HepG2 (cell line): ENCODE results near the gene CLNS1A. TPM values are rescaled to one million over a fixed set of nuclear protein-coding genes. Genes with fewer than 3 reads are reported as not detected.

Source experiments
- ATAC-seq: fragments of 200-7000 bp; cut with Tn5 transposase; 3 replicates; pipeline ENCODE4 v1.9.1; 2020; ENCODE audit warnings: mild to moderate bottlenecking, moderate library complexity
- BruUV-seq: library from RNA; stranded (reverse); fragments of 400-500 nt; replicated peaks from 2 replicates; lab custom pipeline; 2021; lab: Mats Ljungman, UMichigan
- CTCF ChIA-PET: fragments of 300-600 bp; formaldehyde crosslinking; extraction: SDS; loops from one replicate; lab custom pipeline; 2021; ENCODE audit warnings: low total read pairs, inconsistent platforms, low intra/inter-chr PET ratio; lab: Yijun Ruan, JAX
- POLR2A ChIA-PET: fragments of 350-600 bp; sonication (Branson Sonifier 250); formaldehyde crosslinking; loops from one replicate; lab custom pipeline; 2020; ENCODE audit warnings: antibody characterized with exemption, inconsistent platforms; lab: Yijun Ruan, JAX
- DNase-seq: peaks from one replicate; pipeline ENCODE4 v3.0.0-alpha.2; 2015; ENCODE audit warnings: low spot score
- FAIRE-seq: peaks from 3 replicates; lab custom pipeline; 2011; peaks lifted over from hg19 to GRCh38; lab: Jason Lieb, UNC
- H2AFZ ChIP-seq: one replicate; pipeline ENCODE4 v1.6.1; 2011; ENCODE audit warnings: low read length, inconsistent platforms
- H3K27ac ChIP-seq: fragments of 300-600 bp; 3 replicates; pipeline ENCODE4 v1.8.0; 2011; ENCODE audit warnings: mixed run types, mild to moderate bottlenecking, mixed read lengths, low read length, inconsistent platforms; ENCODE audit not compliant: insufficient read depth; ENCODE audit errors: extremely low read length
- H3K27me3 ChIP-seq, 2 experiments: fragments of 200-600 bp in 1 of 2; 2 replicates in 1 of 2; 3 replicates in 1 of 2; pipeline versions ENCODE4 v1.6.0 to v1.8.0; 2011; ENCODE audit warnings: low read length in 2 of 2, mild to moderate bottlenecking in 2 of 2, moderate library complexity in 2 of 2, inconsistent platforms in 1 of 2; ENCODE audit not compliant: insufficient read depth in 2 of 2, control insufficient read depth in 1 of 2
- H3K36me3 ChIP-seq, 2 experiments: fragments of 200-600 bp in 1 of 2; replicated peaks in 1 of 2; 2 replicates in 1 of 2; 3 replicates in 1 of 2; pipeline versions ENCODE4 v1.5.1 to v1.8.0; 2011; ENCODE audit warnings: low read length in 2 of 2, inconsistent platforms in 1 of 2; ENCODE audit not compliant: insufficient read depth in 2 of 2, control insufficient read depth in 1 of 2
- H3K4me1 ChIP-seq: 2 replicates; pipeline ENCODE4 v1.5.1; 2012; ENCODE audit warnings: low read length, inconsistent platforms; ENCODE audit not compliant: insufficient read depth
- H3K4me2 ChIP-seq: 2 replicates; pipeline ENCODE4 v1.6.0; 2011; ENCODE audit warnings: low read depth, low read length, inconsistent platforms
- H3K4me3 ChIP-seq, 3 experiments: fragments of 200-600 bp in 1 of 3; sonication (generic), shearing (Covaris generic) in 1 of 3; replicated peaks in 1 of 3; 2 replicates each; pipeline ENCODE4 v1.5.1; 2011 to 2016; ENCODE audit warnings: low read length in 3 of 3, inconsistent platforms in 2 of 3, low read depth in 2 of 3, mild to moderate bottlenecking in 2 of 3, control low read depth in 1 of 3, mixed read lengths in 1 of 3; ENCODE audit not compliant: insufficient read depth in 1 of 3
- H3K79me2 ChIP-seq: one replicate; pipeline ENCODE4 v1.6.1; 2011; ENCODE audit warnings: low read length, inconsistent platforms; ENCODE audit not compliant: insufficient read depth
- H3K9ac ChIP-seq: 2 replicates; pipeline ENCODE4 v1.6.0; 2011; ENCODE audit warnings: mild to moderate bottlenecking, low read depth, low read length, inconsistent platforms; ENCODE audit not compliant: insufficient read depth
- H3K9me3 ChIP-seq: 2 replicates; pipeline ENCODE4 v1.5.1; 2012; ENCODE audit warnings: mild to moderate bottlenecking, low read length
- H4K20me1 ChIP-seq: 2 replicates; pipeline ENCODE4 v1.6.0; 2011; ENCODE audit warnings: inconsistent platforms, mild to moderate bottlenecking, low read length, moderate library complexity; ENCODE audit not compliant: insufficient read depth
- ARNT2 ChIP-seq: sonication (generic); formaldehyde crosslinking; IDR thresholded peaks from 2 replicates; pipeline ENCODE4 v1.8.0; 2022; ENCODE audit warnings: mild to moderate bottlenecking, low read depth, missing genetic modification reagents, moderate library complexity
- HMGA1 ChIP-seq: sonication (generic); formaldehyde crosslinking; conservative IDR thresholded peaks from 2 replicates; pipeline ENCODE4 v1.4.0; 2020; ENCODE audit warnings: missing genetic modification reagents
- KMT2B ChIP-seq: IDR thresholded peaks from 2 replicates; pipeline ENCODE4 v1.6.1; 2016; ENCODE audit warnings: missing genetic modification reagents, missing compliant biosample characterization
- MATR3 ChIP-seq: sonication (generic); formaldehyde crosslinking; IDR thresholded peaks from 2 replicates; pipeline ENCODE4 v1.4.0; 2020; ENCODE audit warnings: missing genetic modification reagents
- MIER2 ChIP-seq: IDR thresholded peaks from 2 replicates; pipeline ENCODE4 v1.6.1; 2016; ENCODE audit warnings: missing biosample characterization, missing genetic modification reagents
- PAF1 ChIP-seq: IDR thresholded peaks from 2 replicates; pipeline ENCODE4 v1.6.1; 2016; ENCODE audit warnings: missing genetic modification reagents, missing compliant biosample characterization
- POLR2AphosphoS5 ChIP-seq: IDR thresholded peaks from 2 replicates; pipeline ENCODE4 v1.6.1; 2012; ENCODE audit warnings: low read depth, low read length
- SMAD9 ChIP-seq: sonication (generic); formaldehyde crosslinking; IDR thresholded peaks from 2 replicates; pipeline ENCODE4 v1.5.1; 2020; ENCODE audit warnings: mild to moderate bottlenecking, missing genetic modification reagents
- SP4 ChIP-seq: sonication (generic); formaldehyde crosslinking; IDR thresholded peaks from 2 replicates; pipeline ENCODE4 v1.8.1; 2023; ENCODE audit warnings: mild to moderate bottlenecking, missing genetic modification reagents
- TCF7L2 ChIP-seq: IDR thresholded peaks from 2 replicates; pipeline ENCODE4 v1.6.1; 2011; ENCODE audit warnings: mild to moderate bottlenecking, low read depth, low read length, moderate library complexity
- ZNF326 ChIP-seq: sonication (generic); formaldehyde crosslinking; IDR thresholded peaks from 2 replicates; pipeline ENCODE4 v1.4.0; 2020; ENCODE audit warnings: missing genetic modification reagents, borderline replicate concordance
- ZNF44 ChIP-seq: sonication (generic); formaldehyde crosslinking; IDR thresholded peaks from 2 replicates; pipeline ENCODE4 v1.5.1; 2020; ENCODE audit warnings: mild to moderate bottlenecking, missing genetic modification reagents
- WGBS: methylation state at CpG from one replicate; pipeline ENCODE4 v1.1.6; 2017; ENCODE audit warnings: low lambda C conversion rate; 5-methylcytosine and 5-hydroxymethylcytosine counted together
- in situ Hi-C: cut with HindIII; loops from 2 replicates; pipeline ENCODE4 v1.10.0; 2017; ENCODE audit warnings: low pct_unique_long_range_greater_than_20kb; ENCODE audit not compliant: extremely low pct_ligation_motif_present
- intact Hi-C: fragments of 100-400 bp; cut with micrococcal nuclease; formaldehyde crosslinking; loops from one replicate; pipeline ENCODE4 v1.10.0; 2022; ENCODE audit not compliant: unreplicated experiment
- polyA plus RNA-seq, 8 experiments: library from polyadenylated mRNA; depleted of rRNA in 3 of 8; stranded (reverse) in 7 of 8; unstranded in 1 of 8; fragments of >200 nt; fragmentation: Illumina TruSeq in 4 of 8; extraction: Trizol in 4 of 8; gene quantifications; 2 replicates each; pipeline versions ENCODE4 v1.2.1 to v1.2.3, GENCODE V29; 2011 to 2016; ENCODE audit warnings: low read depth in 4 of 8, missing spikeins in 1 of 8, mixed read lengths in 1 of 8; ENCODE audit not compliant: insufficient read depth in 1 of 8
- total RNA-seq, 5 experiments: library from RNA; depleted of rRNA; stranded (reverse); fragments of >200 nt; fragmentation: Illumina TruSeq; extraction: Trizol; gene quantifications; 2 replicates each; pipeline ENCODE4 v1.2.3, GENCODE V29; 2016; ENCODE audit warnings: low read depth in 1 of 5
- TF ChIP-seq, protein P1 (sequence below), 2 experiments: fragments of 450-650 bp in 1 of 2; sonication (generic) in 1 of 2; formaldehyde crosslinking; IDR thresholded peaks; 2 replicates each; pipeline versions ENCODE4 v1.5.0 to v1.8.0; 2020 to 2022; ENCODE audit warnings: mild to moderate bottlenecking in 1 of 2, missing genetic modification reagents in 1 of 2
- TF ChIP-seq, protein P2 (sequence below), 2 experiments: sonication (generic) in 1 of 2; formaldehyde crosslinking in 1 of 2; IDR thresholded peaks; 2 replicates each; pipeline versions ENCODE4 v1.5.1 to v1.6.1; 2011 to 2020; ENCODE audit warnings: borderline replicate concordance in 1 of 2, low read depth in 1 of 2, low read length in 1 of 2, mild to moderate bottlenecking in 1 of 2, missing genetic modification reagents in 1 of 2, moderate library complexity in 1 of 2
- TF ChIP-seq, protein P3 (sequence below): sonication (generic); formaldehyde crosslinking; IDR thresholded peaks from 2 replicates; pipeline ENCODE4 v1.4.0; 2020; ENCODE audit warnings: missing genetic modification reagents, borderline replicate concordance
- TF ChIP-seq, protein P4 (sequence below): IDR thresholded peaks from 2 replicates; pipeline ENCODE4 v1.6.1; 2016; ENCODE audit warnings: missing biosample characterization, missing genetic modification reagents, low read depth

Gene CLNS1A
- total and polyA plus RNA-seq, 2 of the 13 experiments (the other 11 are each of a cell fraction or from before 2014, with no cell fraction given), result 158 to 219 TPM

DNA sequence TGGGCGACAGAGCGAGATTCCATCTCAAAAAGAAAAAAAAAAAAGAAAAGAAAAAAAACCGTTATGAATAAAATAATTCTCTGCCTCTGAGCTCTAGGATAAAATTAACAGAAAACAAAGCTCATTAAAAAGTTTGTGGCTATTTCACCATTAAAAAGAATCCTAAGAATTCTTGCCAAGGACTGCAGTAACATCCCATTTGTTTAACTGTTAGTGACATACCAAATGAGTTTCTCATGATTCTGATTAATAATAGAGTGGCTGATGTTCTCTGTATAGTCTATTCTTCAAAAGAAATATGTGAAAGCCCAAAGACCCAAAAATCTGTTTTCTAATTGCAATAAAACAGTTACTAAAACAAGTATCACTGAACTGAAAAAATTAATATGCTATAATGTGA lies 19.7 kb downstream of the CLNS1A start:
- WGBS, result 96% methylated on average over 3 of the region's 3 CpGs
- no peaks in the 10 kb centered on the region for H3K27me3 ChIP-seq
- H3K4me2 ChIP-seq, result no peak overlapping the region
- DNase-seq (no peak), FAIRE-seq (no peak), ATAC-seq (no peak)
- H3K27ac ChIP-seq, result no peak overlapping the region
- H3K36me3 ChIP-seq, result peaks cover 10 to 61% of the 10 kb centered on the region in 2 experiments
- no peaks in the 10 kb centered on the region for H3K9me3 ChIP-seq
- no peak overlapping the region for H3K4me3 ChIP-seq
- H3K4me1 ChIP-seq, result no peaks in the 10 kb centered on the region
- ChIA-PET POLR2A (no interaction called here), CTCF (no interaction called here)
- in situ Hi-C loops, result no loop called here
- H3K79me2 ChIP-seq, result no peaks in the 10 kb centered on the region
- BruUV-seq, result TSS peak; percentile 13
- no peaks in the 10 kb centered on the region for H4K20me1 ChIP-seq
- intact Hi-C loops, result loop anchor here (5.0 kb wide), 1 partner anchor 421 kb away; no protein-coding TSS in a partner anchor
- no peak overlapping the region for H2AFZ ChIP-seq
- no peak overlapping the region for H3K9ac ChIP-seq
- TF ChIP-seq, protein P1, sequence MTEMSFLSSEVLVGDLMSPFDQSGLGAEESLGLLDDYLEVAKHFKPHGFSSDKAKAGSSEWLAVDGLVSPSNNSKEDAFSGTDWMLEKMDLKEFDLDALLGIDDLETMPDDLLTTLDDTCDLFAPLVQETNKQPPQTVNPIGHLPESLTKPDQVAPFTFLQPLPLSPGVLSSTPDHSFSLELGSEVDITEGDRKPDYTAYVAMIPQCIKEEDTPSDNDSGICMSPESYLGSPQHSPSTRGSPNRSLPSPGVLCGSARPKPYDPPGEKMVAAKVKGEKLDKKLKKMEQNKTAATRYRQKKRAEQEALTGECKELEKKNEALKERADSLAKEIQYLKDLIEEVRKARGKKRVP (CRISPR knock-in tag; IDR thresholded peaks at IDR 0.05), result no peak
- TF ChIP-seq PAF1 (CRISPR knock-in tag) (no peak), KMT2B (CRISPR knock-in tag) (no peak), POLR2AphosphoS5 (no peak), SMAD9 (no peak), MATR3 (CRISPR knock-in tag) (no peak), ZNF44 (CRISPR knock-in tag) (no peak), SP4 (CRISPR knock-in tag) (no peak), MIER2 (CRISPR knock-in tag) (no peak), ZNF326 (CRISPR knock-in tag) (no peak), ARNT2 (CRISPR knock-in tag) (no peak), TCF7L2 (no peak), HMGA1 (CRISPR knock-in tag) (no peak)
- TF ChIP-seq, protein P2, sequence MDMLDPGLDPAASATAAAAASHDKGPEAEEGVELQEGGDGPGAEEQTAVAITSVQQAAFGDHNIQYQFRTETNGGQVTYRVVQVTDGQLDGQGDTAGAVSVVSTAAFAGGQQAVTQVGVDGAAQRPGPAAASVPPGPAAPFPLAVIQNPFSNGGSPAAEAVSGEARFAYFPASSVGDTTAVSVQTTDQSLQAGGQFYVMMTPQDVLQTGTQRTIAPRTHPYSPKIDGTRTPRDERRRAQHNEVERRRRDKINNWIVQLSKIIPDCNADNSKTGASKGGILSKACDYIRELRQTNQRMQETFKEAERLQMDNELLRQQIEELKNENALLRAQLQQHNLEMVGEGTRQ (IDR thresholded peaks at IDR 0.05; ENCODE audit: low read depth, low read length), result no peak
- TF ChIP-seq, protein P2 (CRISPR knock-in tag; IDR thresholded peaks at IDR 0.05; ENCODE audit: borderline replicate concordance), result no peak
- TF ChIP-seq, protein P3, sequence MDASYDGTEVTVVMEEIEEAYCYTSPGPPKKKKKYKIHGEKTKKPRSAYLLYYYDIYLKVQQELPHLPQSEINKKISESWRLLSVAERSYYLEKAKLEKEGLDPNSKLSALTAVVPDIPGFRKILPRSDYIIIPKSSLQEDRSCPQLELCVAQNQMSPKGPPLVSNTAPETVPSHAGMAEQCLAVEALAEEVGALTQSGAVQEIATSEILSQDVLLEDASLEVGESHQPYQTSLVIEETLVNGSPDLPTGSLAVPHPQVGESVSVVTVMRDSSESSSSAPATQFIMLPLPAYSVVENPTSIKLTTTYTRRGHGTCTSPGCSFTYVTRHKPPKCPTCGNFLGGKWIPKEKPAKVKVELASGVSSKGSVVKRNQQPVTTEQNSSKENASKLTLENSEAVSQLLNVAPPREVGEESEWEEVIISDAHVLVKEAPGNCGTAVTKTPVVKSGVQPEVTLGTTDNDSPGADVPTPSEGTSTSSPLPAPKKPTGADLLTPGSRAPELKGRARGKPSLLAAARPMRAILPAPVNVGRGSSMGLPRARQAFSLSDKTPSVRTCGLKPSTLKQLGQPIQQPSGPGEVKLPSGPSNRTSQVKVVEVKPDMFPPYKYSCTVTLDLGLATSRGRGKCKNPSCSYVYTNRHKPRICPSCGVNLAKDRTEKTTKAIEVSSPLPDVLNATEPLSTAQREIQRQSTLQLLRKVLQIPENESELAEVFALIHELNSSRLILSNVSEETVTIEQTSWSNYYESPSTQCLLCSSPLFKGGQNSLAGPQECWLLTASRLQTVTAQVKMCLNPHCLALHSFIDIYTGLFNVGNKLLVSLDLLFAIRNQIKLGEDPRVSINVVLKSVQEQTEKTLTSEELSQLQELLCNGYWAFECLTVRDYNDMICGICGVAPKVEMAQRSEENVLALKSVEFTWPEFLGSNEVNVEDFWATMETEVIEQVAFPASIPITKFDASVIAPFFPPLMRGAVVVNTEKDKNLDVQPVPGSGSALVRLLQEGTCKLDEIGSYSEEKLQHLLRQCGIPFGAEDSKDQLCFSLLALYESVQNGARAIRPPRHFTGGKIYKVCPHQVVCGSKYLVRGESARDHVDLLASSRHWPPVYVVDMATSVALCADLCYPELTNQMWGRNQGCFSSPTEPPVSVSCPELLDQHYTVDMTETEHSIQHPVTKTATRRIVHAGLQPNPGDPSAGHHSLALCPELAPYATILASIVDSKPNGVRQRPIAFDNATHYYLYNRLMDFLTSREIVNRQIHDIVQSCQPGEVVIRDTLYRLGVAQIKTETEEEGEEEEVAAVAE, result no peak
- TF ChIP-seq, protein P4, sequence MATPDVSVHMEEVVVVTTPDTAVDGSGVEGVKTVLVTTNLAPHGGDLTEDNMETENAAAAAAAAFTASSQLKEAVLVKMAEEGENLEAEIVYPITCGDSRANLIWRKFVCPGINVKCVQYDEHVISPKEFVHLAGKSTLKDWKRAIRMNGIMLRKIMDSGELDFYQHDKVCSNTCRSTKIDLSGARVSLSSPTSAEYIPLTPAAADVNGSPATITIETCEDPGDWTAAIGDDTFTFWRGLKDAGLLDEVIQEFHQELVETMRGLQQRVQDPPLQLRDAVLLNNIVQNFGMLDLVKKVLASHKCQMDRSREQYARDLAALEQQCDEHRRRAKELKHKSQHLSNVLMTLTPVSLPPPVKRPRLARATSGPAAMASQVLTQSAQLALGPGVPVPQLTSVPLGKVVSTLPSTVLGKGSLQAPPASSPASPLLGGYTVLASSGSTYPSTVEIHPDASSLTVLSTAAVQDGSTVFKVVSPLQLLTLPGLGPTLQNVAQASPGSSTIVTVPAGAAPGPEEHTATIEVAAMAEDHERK, result no peak
